Mononuclear cell (primary cell): ENCODE measurements around the gene PEAK1. TPM values are rescaled to one million over a fixed set of nuclear protein-coding genes. Genes with fewer than 3 reads are reported as not detected.
"Not testable (repeated sequence)": the region's sequence is repeated elsewhere in the genome, so short reads cannot be mapped to it uniquely, and the experiment has no call there.

Experiments used
- H3K27me3 ChIP-seq: 2 replicates; pipeline ENCODE4 v1.6.0; 2011; ENCODE audit warnings: low read length, control low read depth; ENCODE audit not compliant: insufficient read depth
- H3K4me1 ChIP-seq: 2 replicates; pipeline ENCODE4 v1.5.1; 2011; ENCODE audit warnings: mild to moderate bottlenecking, low read length, control low read depth; ENCODE audit not compliant: insufficient read depth
- H3K4me3 ChIP-seq: 2 replicates; pipeline ENCODE4 v1.5.1; 2011; ENCODE audit warnings: mild to moderate bottlenecking, low read length, moderate library complexity
- H3K9me3 ChIP-seq: 2 replicates; pipeline ENCODE4 v1.5.1; 2011; ENCODE audit warnings: low read depth, mild to moderate bottlenecking, control low read depth, low read length
- total RNA-seq: library from RNA; depleted of rRNA; stranded (reverse); fragments of >200 nt; gene quantifications from one replicate; pipeline ENCODE4 v1.2.3, GENCODE V29; 2012

PEAK1 gene
- total RNA-seq, 1 donor = 10.8 TPM

DNA sequence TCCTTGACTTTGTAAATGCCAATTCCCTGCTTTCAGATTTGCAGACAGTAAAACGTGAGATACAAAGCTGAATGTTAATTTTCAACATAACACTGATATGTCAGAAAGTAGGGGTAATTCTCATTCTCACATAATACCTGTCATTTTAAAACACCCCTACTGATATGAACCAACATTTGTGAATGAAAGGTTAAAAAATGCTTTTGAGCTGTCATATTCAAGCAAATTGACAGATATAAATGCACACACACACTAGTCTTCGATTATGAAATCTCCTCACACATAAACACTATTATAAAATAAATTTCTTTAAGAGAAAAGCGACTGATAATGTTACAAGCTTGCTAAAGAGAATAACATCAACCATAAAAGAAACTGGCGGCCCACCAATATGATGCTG lies 128.8 kb downstream of the PEAK1 start:
- Histone ChIP-seq H3K27me3 (no peaks in the 10 kb centered on the region), H3K4me1 (no peaks in the 10 kb centered on the region), H3K4me3 (no peak overlapping the region), H3K9me3 (no peaks in the 10 kb centered on the region)

- H3K4me1 ChIP-seq = no peaks in the 10 kb centered on the region
- no peak overlapping the region for H3K4me3 ChIP-seq
- no peaks in the 10 kb centered on the region for H3K27me3 ChIP-seq
- H3K9me3 ChIP-seq = no peaks in the 10 kb centered on the region
These were observed 132.5 kb downstream of the PEAK1 start for GRCh38 chr15:77287385-77287784.

DNA sequence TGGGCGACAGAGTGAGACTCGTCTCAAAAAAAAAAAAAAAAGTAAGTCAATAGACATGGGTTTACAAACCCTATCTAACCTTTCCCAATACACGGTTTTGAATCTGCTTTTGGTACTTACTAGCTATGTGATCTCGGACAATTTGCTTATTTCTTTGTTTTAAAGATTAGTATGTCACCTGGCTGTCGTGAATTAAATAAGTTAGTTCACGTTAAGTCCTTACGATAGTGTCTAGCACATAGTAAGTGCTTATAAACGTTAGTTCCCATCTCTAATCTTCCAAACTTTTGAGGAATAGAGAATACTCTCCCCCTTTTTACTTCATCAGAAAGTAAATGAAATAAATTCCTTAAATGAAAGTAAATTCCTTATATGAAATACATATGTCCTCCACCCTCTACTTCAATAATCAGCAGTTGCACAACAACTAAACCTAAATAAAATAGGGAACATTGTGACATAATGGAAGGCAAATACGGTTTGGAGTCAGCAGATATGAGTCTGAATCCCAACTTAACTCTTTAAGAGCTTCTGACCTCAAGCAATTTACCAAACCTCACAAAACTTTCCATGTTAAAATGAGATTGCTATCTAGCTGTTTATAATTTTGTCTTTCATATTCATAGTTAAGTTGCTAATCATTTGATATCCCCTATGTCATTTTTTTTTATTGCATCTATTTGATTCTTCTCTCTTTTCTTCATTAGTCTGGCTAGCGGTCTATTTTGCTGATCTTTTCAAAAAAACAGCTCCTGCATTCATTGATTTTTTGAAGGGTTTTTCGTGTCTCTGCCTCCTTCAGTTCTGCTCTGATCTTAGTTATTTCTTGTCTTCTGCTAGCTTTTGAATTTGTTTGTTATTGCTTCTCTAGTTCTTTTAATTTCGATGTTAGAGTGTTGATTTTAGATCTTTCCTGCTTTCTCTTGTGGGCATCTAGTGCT lies 134.6 kb downstream of the PEAK1 start:
- no peaks in the 10 kb centered on the region for H3K4me1 ChIP-seq
- no peak overlapping the region for H3K4me3 ChIP-seq
- H3K9me3 ChIP-seq = no peaks in the 10 kb centered on the region
- H3K27me3 ChIP-seq = no peaks in the 10 kb centered on the region

DNA sequence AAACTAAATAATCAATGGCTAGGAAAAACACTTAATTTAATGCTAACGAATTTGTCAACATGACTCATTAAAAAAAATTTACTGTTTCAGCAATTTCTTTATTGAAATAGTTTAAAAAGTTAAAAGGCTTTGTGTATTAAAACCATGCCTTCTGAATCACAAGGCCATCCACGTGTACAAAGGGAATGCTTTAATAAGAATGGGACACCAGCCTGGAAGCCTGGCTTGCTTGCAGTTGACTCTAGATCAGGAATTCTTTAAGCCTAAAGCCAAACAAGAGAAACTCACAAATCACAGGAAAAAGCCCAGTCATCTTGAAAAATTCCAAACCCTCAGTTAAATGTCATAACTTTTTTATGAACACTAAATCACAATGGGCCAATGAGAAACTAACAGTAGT lies 137.6 kb downstream of the PEAK1 start:
- Histone ChIP-seq H3K9me3 (no peaks in the 10 kb centered on the region), H3K27me3 (no peaks in the 10 kb centered on the region), H3K4me3 (no peak overlapping the region), H3K4me1 (no peaks in the 10 kb centered on the region)

DNA sequence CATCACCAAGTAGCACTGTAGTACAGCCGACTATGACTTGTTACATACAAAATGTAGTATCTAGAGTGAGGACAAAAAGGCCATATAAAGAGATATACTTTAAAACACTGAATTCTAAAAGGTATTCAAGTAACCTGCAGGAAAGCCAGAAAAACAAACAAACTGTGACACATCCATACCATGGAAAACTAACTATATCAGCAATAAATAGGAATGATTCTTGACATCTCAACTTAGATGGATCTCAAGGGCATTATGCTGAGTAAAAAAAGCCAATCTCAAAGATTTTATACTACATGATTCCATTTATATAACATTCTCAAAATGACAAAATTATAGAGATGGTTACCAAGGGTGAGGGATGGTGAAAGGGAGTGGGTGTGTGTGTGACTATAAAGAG lies 143.0 kb downstream of the PEAK1 start:
- H3K4me1 ChIP-seq = no peaks in the 10 kb centered on the region
- H3K9me3 ChIP-seq = no peaks in the 10 kb centered on the region
- H3K4me3 ChIP-seq = no peak overlapping the region
- no peaks in the 10 kb centered on the region for H3K27me3 ChIP-seq

DNA sequence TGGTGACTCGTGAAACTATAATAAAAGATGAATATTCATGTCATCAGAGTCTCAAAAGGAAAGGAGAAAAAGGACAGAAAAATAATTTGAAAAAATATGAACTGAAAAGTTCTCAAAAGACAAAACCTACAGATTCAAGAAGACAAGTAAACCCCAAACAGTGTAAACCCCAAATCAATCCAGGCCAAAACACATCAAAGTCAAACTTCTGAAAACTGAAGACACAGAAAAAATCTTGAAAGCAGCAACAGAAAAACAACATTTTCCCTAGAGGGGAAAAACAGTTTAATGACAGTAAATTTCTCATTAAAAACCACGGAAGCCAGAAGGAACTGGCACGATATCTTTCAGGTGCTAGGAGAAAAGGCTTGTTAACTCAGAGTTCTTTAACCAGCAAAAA lies 143.8 kb downstream of the PEAK1 start:
- Histone ChIP-seq H3K9me3 (no peaks in the 10 kb centered on the region), H3K4me3 (no peak overlapping the region), H3K27me3 (no peaks in the 10 kb centered on the region), H3K4me1 (no peaks in the 10 kb centered on the region)

- not testable (repeated sequence) for H3K9me3 ChIP-seq, H3K27me3 ChIP-seq, H3K4me3 ChIP-seq, H3K4me1 ChIP-seq
These were observed 146.8 kb downstream of the PEAK1 start for GRCh38 chr15:77273136-77273535.

- no peak overlapping the region for H3K4me3 ChIP-seq
- no peaks in the 10 kb centered on the region for H3K4me1 ChIP-seq
- no peaks in the 10 kb centered on the region for H3K9me3 ChIP-seq
- no peaks in the 10 kb centered on the region for H3K27me3 ChIP-seq
These were observed 153.1 kb downstream of the PEAK1 start for GRCh38 chr15:77266708-77267386.

DNA sequence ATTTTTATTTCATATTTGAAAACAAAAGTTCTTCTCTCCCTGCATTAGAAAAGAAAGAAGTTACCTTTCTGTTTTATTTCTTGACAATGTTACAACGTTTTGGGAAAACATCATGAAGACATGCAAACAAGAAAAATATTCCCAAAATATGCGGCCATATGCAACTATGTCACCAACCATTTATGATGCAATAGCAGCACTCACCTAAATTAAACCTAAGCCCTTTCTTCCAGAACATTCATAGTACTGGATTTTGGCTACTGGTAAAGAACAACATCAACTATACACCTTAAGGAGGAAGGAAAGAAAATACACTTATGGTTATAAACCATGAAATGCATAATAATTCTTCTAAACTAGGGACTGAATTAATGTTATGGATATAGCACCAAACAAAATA lies 164.5 kb downstream of the PEAK1 start:
- Histone ChIP-seq H3K9me3 (no peaks in the 10 kb centered on the region), H3K4me3 (no peak overlapping the region), H3K4me1 (no peaks in the 10 kb centered on the region), H3K27me3 (no peaks in the 10 kb centered on the region)

GRCh38 chr15:77251662-77252061 lies 168.2 kb downstream of the PEAK1 start:
- no peaks in the 10 kb centered on the region for H3K4me1 ChIP-seq
- no peaks in the 10 kb centered on the region for H3K27me3 ChIP-seq
- H3K4me3 ChIP-seq = no peak overlapping the region

DNA sequence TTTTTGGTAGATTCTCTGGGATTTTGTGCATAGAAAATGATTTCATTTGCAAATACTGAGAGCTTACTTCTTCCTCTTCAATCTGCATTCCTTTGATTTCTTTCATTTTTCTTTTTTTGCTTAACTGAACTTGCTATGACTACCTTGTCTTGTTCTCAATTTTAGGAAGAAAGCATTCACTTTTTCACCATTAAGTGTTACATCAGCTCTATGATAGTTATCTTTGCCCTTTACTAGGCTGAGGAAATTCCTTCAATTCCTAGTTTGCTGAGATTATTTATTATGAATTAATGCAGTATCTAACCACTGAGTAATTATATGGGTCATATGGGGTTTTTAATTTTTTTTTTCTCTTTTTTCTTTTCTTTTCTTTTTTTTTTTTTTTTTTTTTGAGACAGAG lies 172.8 kb downstream of the PEAK1 start:
- no peak overlapping the region for H3K4me3 ChIP-seq
- H3K4me1 ChIP-seq = no peaks in the 10 kb centered on the region
- no peaks in the 10 kb centered on the region for H3K9me3 ChIP-seq

More at GRCh38 chr15:77251662-77252061, 168.2 kb downstream of the PEAK1 start:
- H3K9me3 ChIP-seq = no peaks in the 10 kb centered on the region

GRCh38 chr15:77243716-77244401 lies 176.0 kb downstream of the PEAK1 start:
- no peak overlapping the region for H3K4me3 ChIP-seq
- H3K27me3 ChIP-seq = no peaks in the 10 kb centered on the region
- no peaks in the 10 kb centered on the region for H3K4me1 ChIP-seq
- H3K9me3 ChIP-seq = no peaks in the 10 kb centered on the region

More for the DNA sequence above, 172.8 kb downstream of the PEAK1 start:
- no peaks in the 10 kb centered on the region for H3K27me3 ChIP-seq

GRCh38 chr15:77243135-77243534 lies 176.8 kb downstream of the PEAK1 start:
- H3K9me3 ChIP-seq = no peaks in the 10 kb centered on the region
- no peaks in the 10 kb centered on the region for H3K27me3 ChIP-seq
- no peak overlapping the region for H3K4me3 ChIP-seq
- no peaks in the 10 kb centered on the region for H3K4me1 ChIP-seq

DNA sequence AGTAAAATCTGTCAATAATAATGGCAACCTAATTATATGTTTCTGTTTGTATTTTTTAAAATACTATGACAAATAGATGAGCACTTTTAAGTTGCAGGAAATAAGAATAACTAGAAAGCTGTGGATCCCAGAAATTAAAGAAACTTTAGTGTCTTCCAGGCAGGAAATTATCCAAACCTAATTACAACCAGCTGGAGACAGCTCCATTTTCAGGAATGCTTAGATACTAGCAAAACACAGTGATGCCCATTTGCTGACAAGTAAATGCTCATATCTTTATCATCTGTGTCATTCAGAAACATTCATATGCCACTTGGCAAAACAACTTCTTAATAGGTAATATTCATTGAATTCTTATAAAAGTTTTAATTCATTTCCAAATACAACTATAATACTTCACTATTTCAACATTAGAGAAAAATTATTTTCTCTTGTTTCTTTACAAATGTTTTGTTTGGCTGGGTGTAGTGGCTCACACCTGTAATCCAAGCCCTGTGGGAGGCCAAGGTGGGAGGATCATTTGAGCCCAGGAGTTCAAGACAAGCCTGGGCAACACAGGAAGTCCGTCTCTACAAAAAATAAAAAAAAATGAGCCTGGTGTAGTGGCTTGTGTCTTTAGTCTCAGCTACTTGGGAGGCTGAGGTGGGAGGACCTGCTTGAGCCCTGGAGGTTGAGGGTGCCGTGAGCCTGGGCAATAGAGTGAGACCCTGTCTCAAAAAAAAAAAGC lies 179.9 kb downstream of the PEAK1 start:
- Histone ChIP-seq H3K9me3 (no peaks in the 10 kb centered on the region), H3K4me1 (no peaks in the 10 kb centered on the region), H3K27me3 (no peaks in the 10 kb centered on the region), H3K4me3 (no peak overlapping the region)

GRCh38 chr15:77235566-77235965 lies 184.3 kb downstream of the PEAK1 start:
- no peak overlapping the region for H3K4me3 ChIP-seq
- no peaks in the 10 kb centered on the region for H3K9me3 ChIP-seq
- no peaks in the 10 kb centered on the region for H3K4me1 ChIP-seq
- no peaks in the 10 kb centered on the region for H3K27me3 ChIP-seq
